GM18867 (cell line): ENCODE results near the gene CCDC188.

Experiments used
- ATAC-seq: cut with Tn5 transposase; IDR thresholded peaks from one replicate; pipeline ENCODE4 v1.9.1; 2021; ENCODE audit warnings: mild to moderate bottlenecking, moderate library complexity; ENCODE audit not compliant: unreplicated experiment

CCDC188 gene

DNA sequence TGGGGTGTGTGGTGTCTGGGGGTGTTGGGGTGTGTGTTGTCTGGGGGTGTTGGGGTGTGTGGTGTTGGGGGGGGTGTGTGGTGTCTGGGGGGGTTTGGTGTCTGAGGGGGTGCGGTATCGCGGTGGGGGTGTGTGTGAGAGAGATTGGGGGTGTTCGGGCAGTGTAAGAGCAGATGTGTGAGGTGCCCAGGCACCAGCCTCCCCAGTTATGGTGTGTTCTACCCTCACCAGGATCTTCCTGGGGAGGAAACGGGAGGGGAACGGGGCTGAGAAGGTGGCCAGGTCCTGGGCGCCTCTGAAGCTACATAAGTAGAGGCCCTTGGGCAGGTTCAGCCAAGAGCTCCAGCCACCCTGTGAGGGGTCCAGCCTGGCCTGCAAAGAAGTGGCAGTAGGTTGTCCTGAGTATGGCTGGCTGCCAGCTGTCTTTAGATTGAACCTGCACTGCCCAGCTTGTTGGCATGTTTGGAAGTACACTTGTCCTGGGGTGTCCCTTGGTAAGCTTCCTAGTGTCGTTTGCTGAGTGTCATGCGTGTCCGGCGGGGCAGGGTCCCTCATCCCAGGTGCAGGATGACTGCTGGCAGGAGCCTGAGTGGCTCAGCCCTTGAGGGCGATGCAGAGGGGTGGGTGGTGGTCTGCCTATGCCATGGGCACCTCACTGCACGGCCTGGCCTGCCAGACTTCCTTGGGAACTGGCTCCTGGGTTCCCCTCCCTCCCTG, 27.3 kb downstream of the CCDC188 start:
- ATAC-seq = no peak

DNA sequence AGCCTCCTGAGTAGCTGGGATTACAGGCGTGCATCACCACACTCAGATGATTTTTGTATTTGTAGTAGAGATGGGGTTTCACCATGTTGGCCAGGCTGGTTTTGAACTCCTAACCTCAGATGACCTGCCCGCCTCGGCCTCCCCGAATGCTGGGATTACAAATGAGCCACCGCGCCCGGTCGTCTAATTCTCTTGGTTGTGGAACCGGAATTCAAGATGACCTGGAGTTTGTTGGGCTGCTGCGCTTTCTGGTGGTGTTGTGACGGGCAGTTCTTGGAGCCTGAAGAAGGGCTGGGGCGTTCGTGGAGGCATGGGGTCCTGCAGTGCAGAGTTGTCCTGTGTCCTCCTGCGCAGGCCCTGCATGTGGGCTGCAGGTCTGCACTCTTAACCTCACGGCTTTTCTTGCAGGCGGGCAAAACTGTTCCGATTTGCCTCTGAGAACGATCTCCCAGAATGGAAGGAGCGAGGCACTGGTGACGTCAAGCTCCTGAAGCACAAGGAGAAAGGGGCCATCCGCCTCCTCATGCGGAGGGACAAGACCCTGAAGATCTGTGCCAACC, 28.9 kb downstream of the CCDC188 start:
- no peak for ATAC-seq

DNA sequence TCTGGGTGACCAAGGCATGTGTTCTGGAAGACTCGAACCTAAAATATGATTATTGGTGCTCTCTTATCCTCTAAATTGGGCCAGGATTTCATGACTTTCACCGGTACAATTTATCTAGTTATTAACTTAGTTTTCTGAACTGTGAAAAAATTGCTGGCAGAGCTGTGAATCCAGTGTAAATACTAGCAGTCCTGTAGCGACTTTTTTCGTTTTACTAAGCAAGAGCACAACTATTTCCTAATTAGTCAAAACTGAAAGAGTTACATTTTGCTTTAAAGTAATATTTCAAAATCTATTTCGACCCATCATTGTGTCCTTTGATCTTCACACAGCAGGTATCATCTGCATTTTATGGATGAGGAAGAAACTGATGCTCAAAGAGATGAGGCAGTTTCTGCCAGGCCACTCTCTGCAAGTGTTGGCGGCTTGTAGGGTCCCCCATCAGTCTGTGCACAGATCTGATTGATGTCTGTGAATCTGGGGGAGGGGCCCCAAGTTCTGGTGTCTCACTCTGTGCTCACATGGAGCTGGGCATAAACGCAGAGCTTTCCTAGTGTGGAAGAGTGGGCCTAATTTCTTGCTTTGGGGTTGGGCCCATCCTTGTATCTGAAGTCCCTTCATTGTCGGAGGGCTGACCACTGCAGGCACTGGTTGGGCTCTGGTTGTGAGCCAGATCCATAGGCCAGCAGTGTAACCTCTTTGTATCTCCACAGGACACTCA, 32.4 kb downstream of the CCDC188 start:
- no peak for ATAC-seq

DNA sequence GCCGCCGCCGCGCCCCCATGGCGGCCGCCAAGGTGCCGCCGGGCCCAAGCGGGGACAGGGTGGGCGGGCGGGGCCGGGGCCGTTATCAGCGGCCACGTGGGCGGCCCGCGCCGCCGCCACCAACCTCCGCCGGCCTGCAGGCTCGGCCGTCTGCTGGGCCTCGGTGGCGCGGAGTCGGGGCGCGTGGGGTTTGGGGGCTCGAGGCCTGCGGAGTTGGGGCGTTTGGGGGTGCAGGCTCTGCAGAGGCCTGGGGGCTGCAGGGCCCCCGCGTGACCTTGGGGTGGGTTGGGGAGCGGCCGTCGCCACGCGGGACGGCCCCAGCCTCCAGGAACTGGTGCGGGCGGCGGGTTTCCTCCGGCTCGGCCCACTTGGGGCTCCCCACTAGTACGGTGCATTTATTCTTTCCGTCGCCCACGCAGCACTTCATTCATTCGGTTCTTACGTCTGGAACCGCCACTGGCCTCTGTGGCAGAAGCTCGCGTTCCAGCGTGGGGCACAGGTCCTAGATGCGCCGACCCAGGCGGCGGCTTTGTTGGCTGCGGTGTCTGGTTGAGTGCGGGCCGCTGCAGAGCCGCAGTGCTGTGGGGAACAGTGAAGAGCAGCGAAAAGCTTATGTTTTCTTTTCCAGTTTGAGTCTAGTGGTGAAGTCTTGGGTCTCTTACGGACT, 33.1 kb downstream of the CCDC188 start:
- peak; percentile 18 for ATAC-seq

DNA sequence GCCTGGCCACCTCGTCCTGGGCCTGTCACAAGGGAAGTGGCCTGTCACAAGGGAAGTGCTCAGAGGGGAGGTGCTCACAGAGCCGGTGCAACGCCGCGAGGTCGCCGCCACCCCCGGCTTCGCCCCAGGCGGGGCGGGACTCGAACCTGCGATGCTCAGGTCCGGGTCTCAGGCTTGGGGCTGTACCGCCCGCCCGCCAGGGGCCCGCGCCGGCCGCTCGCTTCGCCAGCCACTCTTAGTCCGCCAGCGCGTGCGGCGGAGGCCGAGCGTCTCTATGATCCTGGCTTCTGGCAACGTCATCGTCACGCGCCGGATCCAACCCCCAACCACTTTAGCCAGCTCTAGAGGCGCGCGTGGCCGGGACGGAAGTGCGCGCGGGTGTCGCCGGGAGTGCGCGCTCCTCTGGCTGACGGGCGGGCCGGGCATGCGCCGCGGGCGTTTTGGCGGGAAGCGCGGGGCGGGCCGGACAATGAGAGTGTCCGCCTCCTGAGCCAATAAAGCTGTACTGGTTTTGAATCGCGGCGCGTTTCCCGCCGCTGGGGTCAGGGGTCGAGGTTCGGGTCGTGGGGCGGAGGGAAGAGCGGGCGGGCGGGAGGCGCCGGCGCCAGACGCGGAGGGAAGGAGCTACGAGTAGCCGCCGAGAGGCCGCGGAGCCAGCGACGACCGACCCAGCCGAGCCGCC, 33.8 kb downstream of the CCDC188 start, which contains the start of gene TRMT2A:
TSS of gene TRMT2A (minus strand) at position 276 of the 682 bp plus-strand sequence. CDS start 320 bp downstream, outside the sequence.
- ATAC-seq = peak; percentile 73

DNA sequence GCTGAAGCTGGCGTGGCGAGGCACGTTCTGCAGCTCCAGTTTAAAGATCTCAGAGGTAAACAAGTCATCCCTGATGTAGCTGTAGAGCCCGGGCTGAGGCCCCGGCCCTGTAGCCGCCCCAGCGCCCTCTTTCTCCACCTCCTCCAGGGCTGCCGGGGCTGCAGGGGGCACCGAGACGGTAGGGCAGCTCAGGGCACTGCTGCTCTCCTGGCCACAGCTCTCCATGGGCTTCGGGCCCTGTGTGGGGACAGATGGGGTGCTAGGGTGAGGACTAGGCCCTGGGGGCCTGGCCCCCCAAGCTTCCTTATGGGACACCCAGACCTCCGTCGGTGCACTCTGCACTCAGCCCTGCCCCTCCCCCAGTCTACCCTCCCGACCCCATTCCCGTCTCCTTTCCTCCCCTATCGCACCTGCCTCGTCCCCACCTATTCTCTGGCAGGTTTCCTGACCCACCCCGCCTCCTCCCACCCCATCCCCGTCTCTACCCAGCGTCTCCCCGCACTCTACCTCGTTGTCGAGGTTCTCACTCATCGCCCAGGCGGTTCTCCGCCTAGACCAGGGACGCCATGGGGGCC, 34.4 kb downstream of the CCDC188 start:
- no peak for ATAC-seq

DNA sequence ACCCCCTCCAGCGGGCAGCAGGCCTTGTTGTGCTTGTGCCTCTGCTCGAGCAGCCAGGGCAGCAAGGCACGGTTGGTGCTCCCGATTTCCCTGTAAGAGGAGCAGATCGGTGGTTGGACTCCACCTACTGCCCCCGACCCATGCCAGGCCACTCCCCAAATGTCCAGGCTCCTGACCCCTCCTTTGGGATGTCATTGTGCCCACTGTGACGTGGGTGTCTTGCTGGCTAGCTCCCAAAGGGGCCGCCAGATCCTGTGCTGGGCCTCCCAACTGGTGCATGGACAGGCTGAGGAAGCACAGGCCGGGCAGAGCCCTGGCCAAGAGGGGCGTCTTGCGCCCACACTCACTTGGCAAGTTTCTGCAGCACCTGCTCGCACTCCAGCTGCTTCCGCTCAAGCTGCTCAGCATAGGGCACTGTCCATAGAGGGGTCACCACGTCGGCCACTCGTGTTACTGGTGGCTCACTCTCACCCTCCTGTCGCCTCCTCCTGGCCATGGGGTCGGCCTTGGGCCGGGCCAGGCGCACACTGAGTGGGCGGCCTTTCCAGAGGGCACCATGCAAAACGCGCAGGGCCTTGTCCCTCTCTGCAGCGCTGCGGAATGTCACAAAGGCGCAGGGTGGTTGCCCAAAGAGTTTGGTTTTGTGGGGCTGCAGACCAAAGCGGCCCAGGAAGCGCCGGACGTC, 35.0 kb downstream of the CCDC188 start, which contains the start of gene RANBP1:
TSS of gene RANBP1 (plus strand) at position 414 of the 685 bp plus-strand sequence. CDS start at position 495, 81 bp downstream.
- ATAC-seq = no peak

DNA sequence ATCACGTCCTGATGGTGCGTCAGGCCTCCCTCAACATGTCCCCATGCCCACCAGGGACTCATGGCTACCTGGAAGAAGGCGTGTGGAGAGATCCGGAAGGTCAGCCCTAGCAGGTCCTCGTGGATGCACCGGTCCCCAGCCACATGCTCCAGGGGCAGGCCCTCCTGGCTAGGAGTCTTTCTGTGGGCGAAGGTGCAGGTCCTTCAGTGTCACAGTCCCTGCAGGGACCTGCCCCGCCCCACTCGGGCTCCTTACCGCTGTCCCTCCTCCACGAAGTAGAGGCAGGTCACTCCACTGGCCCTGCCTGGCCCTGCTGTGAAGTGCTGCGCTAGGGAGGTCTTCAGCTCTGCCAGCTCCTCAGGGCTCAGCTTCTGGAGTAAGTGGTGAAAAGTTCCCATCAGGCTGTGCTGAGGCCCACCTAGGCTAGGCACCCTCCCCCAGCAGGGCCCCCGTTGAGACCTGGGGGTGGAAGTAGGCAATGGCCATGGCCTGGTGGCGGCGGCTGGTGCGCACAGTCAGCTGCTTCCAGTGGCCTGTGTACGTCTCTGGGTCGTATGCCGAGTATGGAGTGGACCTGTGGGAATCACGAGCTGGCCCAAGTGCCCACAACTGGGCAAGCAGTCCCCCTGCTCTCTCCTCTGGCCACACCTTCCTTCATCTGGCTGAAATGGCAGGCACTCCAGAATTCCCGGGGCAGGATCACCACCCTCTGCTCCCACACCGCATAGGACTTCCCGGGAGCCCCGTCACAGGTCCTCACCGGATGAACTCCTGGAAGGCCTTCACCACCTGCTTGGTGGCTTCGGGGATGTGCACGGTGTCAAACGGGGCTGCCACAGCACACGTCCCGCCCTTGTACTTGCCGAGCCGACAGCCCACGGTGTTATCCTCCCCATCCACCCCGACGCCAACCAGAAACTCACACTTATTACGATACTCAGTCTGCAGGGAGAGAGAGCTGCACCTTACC, 36.1 kb downstream of the CCDC188 start:
- no peak for ATAC-seq

DNA sequence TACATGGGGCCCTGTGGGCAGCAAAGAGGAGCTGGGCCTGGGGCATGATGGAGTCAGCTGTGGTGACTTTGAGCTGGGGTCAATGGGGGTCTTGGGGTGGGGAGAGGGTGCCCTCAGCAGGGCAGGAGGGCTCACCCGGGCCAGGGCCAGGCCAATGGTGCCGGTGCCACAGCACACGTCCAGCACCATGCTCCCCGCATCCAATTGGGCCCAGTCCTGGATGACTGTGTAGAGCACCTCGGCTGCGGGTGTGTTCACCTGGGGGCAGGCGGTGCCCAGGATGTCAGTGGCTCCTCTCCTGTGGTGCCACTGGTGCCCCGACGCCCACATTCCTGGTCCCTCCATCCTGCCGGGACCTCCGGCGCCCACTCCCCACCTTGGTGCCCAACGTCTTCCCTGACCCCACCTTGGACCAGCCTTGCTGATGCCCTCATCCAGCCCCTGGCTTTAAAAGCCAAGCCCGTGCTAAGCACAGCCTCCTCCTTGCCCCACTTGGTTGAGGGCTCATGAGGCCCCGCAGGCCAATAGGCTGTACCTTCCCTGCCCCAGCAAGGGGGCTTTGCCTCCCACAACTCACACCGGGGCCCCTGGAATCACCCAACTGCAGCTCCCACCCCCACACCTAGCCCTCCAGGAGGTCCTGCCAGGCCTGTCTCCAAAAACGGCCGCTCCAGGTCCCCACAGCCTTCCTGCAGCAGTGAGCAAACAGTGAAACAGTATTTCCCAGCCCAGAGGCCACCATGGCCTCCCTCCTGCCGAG, 37.1 kb downstream of the CCDC188 start:
- no peak for ATAC-seq

DNA sequence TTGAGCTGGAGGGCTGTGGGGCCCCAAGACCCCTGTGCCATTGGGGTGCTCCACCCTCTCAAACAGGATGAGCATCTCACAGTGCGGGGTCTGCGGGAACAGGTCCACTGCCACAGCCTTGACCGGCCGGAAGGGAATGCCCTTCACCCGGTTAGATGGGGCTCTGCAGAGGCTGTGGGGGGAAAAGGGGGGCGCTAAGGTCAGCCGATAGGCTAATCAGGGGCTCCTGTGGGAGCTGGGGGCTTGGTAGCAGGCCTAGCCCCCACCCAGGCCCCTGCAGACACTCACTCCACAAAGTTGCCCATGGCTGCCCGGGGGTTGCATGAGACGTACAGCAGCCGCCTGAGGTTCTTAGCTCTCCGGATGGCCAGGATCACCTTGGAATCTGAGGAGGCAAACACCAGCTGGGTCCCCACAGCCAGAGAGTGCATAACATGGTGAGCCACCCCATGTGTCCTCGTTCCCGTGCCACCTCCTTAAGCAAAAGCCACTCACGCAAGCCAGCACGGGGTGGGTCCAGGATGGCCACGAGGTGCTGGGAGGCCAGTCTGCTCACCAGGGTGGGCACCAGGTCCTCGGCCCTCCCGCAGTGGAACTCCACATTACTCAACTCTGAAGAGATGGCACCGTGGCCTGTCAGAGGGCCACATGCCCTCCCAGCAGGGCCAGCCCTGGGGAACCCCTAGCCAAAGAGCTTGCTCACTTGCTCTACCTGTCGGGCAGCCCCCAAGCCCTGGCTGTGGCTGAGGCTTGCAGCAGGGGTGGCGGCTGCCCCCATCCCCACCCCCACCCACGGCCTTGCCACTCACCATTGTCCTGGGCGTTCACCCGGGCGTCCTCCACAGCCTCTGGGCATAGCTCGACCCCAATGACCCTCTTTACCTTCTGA, 38.0 kb downstream of the CCDC188 start:
- no peak for ATAC-seq

DNA sequence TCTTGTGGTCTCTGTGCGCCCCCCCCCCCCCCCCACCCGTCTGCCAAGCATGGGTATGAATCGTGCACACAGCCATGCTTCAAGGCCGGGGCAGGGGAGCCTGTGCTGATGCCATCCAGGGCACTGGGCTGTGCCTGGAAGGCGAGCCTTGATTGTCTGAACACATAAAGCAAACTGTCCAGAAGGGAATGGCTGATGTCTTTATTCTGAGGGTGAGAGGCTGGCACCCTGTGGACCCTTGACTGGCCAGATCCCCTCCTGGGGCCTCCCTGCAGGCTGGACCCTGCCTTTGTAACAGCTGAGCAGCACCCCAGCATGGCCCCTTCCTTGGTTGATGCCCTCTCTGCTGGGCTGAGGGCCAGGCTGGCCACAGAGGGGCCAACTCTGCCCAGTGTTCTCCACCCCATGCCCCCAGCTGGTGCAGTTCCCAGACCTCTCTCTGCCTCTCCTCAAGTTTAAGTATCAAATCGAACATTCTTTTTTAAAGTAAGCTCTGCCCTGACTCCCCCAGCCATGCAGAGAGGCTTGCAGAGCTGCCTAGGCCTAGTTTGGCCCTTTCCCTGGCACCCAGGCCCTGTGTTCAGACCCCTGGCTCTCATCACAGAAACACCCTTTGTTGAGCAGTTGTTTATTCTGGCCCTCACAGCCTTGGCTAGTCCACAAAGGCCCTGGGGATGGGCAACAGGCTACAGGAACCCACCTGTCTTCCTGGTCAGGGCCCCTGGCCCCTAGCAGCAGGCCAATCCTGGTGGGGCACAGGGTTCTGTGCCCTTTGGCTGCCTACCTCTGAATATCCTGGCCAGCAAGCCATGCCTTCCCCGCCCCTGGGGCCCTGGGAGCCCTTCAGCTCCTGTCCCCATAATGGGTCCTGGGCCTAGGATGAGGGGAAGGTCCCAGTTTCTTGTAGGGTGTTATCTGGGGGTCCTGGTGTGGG, 38.9 kb downstream of the CCDC188 start:
- ATAC-seq = no peak

DNA sequence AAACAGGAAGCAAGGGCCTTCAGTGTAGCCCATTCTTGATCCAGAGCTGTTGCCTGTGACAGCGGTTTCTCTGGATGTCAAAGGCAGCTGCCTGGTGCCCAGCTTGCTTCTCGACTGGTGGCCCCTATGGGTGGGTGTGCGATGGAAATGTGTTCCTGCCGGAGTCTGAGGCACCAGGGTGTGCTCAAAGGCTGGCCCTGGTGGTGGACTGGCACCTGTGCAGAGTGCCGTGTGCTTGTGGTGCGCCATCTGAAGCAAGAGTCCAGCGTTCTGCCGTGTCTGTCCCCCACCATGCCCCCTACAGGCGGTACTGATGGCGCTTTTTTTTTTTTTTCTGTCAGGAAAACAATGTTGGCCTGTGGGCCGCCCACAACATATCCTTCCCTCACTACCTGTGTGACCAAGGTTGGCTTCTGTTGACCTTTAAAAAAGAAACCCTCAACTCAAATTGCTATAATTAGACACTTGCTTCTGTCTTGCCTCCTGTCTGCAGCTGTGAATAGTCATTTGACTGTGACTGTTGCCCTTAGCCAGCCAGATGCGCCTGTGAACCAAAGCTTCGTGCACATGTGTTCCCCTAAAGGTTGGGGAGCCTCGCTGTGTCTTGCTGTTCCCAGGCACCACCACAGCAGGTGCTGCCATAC, 39.7 kb downstream of the CCDC188 start:
- no peak for ATAC-seq

DNA sequence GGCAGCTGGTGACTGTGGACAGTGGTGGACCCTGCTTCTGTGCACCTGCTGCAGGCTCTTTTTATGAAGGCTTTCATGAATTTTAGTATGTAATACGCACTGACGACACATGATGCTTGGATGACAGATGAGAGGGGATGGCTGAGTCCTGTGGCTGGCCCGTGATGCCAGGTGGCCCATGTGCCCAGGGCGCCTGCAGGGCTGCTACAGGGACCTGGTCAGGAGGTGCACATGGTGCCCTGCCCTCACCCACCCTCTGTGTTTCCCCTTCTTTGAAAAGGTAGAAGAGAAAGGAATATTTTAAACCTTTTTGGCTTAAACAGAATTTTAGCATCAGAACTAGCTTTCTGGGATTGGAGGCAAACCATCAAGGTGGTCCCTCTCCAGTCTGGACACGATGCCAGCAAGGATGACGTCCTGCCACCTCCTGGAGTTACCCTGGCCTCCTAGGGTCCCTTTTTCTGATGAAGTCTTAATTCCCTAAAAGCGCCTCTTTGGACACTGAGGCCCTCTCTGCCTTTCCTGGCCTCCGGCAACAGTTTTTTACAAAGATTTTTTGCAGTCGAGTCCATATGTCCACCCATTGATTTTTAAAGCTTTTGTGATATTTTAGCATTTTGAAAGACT, 40.4 kb downstream of the CCDC188 start:
- no peak for ATAC-seq

DNA sequence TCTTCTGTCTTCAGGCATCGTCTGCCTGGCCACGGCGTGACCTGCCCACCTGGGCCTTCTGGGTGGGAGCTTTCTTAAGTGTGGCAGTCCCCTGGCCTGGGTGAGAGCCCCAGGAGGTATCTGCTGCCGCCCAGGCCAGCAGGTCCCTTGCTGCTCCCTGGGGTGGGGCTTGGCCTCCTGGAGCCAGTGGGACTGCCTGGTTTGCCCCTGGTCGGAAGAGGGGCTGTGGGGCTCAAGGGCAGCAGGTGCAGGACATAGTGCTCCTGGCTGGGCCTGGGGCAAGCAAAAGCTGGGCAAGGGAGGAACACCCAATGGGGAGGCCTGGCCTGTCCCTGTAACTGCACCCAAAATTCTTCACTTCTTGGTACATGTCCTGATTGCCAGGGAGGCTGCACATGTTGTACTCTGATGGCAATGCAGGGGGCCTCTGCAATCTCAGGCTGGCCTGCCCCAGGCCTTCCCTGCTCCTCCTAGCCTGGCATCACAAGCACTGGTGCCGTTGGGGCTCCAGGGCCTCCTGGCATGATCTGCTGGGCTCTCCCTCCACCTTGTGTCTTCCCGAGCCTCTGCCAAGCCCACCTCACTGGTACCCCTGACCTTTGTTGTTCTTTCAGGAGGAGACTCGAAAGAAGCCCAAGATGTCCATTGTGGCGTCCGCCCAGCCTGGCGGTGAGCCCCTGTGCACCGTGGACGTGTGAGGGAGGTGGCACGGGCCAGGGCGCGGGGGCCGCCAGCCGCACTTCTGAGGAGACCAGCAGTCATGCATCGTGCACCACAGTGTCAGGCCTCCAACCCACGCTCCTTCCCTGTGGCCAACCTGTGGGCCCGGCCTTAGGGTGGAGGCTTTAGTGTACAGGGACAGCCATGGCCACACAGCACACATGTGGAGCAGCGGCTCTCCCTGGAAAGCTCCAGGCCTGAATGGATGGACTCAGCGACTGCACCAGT, 41.2 kb downstream of the CCDC188 start:
- ATAC-seq = no peak
